Measurements from ENCODE around the gene MYMX.

MYMX gene

GRCh38 chr6:44217332-44218143, 812 bp downstream of the MYMX start:
- Histone ChIP-seq H3K4me2 (ENCODE audit: low read length) (peak overlapping the region; percentile 99), H3K9me2 (replicated peaks; ENCODE audit: control insufficient read depth, low read length) (no peaks in the 10 kb centered on the region), H3K9me3 (ENCODE audit: control insufficient read depth, insufficient read depth, low read length) (no peaks in the 10 kb centered on the region), H4K20me1 (ENCODE audit: control insufficient read depth, insufficient read depth, low read depth, low read length) (no peaks in the 10 kb centered on the region), H3K36me3 (ENCODE audit: control insufficient read depth, low read length) (no peaks in the 10 kb centered on the region), H3K27me3 (ENCODE audit: control insufficient read depth, low read length) (peaks cover 7% of the 10 kb centered on the region; the same call in 1 of the 2 replicates), H3K79me2 (ENCODE audit: control insufficient read depth, low read length) (no peaks in the 10 kb centered on the region), H3K27ac (ENCODE audit: low read depth, low read length) (peak overlapping the region; percentile 83), H3K4me1 (ENCODE audit: control insufficient read depth, low read length) (peaks cover 52% of the 10 kb centered on the region), H3K4me3 (ENCODE audit: low read length) (peak overlapping the region; percentile 74; the same call in 1 of the 2 replicates), H3F3A (ENCODE audit: control insufficient read depth, insufficient read depth) (peaks cover 22% of the 10 kb centered on the region)
- no peak for TF ChIP-seq EZH2phosphoT487 (IDR thresholded peaks at IDR 0.05; ENCODE audit: borderline replicate concordance, low read length)
- TF ChIP-seq, protein P1, sequence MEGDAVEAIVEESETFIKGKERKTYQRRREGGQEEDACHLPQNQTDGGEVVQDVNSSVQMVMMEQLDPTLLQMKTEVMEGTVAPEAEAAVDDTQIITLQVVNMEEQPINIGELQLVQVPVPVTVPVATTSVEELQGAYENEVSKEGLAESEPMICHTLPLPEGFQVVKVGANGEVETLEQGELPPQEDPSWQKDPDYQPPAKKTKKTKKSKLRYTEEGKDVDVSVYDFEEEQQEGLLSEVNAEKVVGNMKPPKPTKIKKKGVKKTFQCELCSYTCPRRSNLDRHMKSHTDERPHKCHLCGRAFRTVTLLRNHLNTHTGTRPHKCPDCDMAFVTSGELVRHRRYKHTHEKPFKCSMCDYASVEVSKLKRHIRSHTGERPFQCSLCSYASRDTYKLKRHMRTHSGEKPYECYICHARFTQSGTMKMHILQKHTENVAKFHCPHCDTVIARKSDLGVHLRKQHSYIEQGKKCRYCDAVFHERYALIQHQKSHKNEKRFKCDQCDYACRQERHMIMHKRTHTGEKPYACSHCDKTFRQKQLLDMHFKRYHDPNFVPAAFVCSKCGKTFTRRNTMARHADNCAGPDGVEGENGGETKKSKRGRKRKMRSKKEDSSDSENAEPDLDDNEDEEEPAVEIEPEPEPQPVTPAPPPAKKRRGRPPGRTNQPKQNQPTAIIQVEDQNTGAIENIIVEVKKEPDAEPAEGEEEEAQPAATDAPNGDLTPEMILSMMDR (IDR thresholded peaks at IDR 0.05; ENCODE audit: low read depth, low read length, poor library complexity, severe bottlenecking): no peak

DNA sequence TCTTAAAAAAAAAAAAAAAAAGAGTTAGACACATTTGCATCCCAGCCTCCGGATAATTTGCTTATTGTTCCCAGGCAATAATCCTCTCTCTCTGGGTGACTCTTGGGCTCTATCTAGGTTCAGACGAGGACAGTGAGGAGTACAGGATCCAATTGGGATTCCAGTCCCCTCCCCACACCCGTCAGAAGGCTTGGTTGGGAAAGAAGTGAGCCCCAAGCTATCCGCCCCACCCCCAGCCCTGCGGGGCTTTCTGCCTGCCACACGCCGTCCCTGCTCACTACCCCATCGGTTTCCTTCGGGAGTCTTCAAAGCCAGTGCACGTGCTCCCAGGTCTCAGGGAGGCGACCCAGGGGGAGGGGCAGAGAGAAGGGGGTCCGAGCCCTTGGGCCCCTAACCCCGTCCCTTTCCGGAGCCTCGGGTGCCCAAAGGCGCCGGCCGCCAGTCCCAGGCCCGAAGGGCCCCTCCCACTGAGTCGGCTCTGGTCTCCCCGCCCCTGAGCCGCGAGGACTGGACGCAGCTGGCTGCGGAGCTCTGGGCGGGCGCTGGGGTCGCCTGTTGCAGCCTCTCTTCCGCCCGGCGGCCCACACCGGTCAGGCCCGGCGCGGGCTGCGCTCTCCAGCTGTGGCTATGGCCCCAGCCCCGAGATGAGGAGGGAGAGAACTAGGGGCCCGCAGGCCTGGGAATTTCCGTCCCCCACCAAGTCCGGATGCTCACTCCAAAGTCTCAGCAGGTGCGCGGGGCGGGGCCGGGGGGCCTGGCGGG, 2.5 kb downstream of the MYMX start:
- Histone ChIP-seq H3K9me2 (replicated peaks; ENCODE audit: control insufficient read depth, low read length) (no peaks in the 10 kb centered on the region), H3K27ac (ENCODE audit: low read depth, low read length) (peak overlapping the region; percentile 83), H3K4me2 (ENCODE audit: low read length) (peak overlapping the region; percentile 99), H3K79me2 (ENCODE audit: control insufficient read depth, low read length) (peaks cover 7% of the 10 kb centered on the region), H3K36me3 (ENCODE audit: control insufficient read depth, low read length) (peaks cover 2% of the 10 kb centered on the region; the same call in 1 of the 2 replicates), H4K20me1 (ENCODE audit: control insufficient read depth, insufficient read depth, low read depth, low read length) (no peaks in the 10 kb centered on the region), H3K4me1 (ENCODE audit: control insufficient read depth, low read length) (peaks cover 60% of the 10 kb centered on the region), H3K9me3 (ENCODE audit: control insufficient read depth, insufficient read depth, low read length) (no peaks in the 10 kb centered on the region), H3F3A (ENCODE audit: control insufficient read depth, insufficient read depth) (peaks cover 22% of the 10 kb centered on the region), H3K27me3 (ENCODE audit: control insufficient read depth, low read length) (peaks cover 3% of the 10 kb centered on the region; the same call in 1 of the 2 replicates), H3K4me3 (ENCODE audit: low read length) (peak overlapping the region; percentile 74)
- TF ChIP-seq, protein P1 (IDR thresholded peaks at IDR 0.05; ENCODE audit: low read depth, low read length, poor library complexity, severe bottlenecking): no peak
- no peak for TF ChIP-seq EZH2phosphoT487 (IDR thresholded peaks at IDR 0.05; ENCODE audit: borderline replicate concordance, low read length)

DNA sequence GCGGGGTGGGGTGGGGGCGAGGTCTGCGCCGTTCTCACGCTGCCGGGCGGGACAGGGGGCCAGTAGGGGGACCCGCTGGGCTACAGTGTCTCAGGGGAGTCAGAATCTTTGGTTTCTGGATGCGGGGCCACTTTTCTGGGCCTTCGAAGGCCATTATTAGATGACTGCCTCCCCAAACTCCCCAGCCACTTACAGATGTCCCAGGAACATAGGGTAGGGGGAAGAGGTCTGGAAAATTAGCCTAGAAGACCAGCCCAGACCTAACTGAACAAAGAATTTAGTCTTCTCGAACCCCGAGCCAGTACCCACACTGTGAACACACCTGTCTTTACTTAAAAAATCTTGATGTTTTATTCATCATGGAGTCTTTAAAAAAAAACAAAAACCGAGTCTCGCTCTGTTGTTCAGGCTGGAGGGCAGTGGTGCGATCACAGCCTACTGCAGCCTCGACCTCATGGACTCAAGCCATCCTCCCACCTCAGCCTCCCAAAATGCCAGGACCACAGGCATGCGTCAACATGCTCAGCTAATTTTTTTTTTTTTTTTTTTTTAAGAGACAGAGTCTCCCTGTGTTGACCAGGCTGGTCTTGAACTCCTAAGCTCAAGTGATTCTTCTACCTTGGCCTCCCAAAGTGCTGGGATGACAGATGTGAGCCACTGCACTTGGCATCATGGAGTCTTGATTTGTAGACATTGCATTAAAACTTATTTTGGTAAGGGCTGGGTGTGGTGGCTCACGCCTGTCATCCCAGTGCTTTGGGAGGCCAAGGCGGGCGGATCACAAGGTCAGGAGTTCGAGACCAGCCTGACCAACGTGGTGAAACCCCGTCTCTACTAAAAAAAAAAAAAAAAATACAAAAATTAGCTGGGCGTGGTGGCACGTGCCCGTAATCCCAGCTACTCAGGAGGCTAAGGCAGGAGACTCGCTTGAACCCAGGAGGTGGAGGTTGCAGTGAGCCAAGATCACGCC, 3.4 kb downstream of the MYMX start:
- Histone ChIP-seq H4K20me1 (ENCODE audit: control insufficient read depth, insufficient read depth, low read depth, low read length) (peaks cover 5% of the 10 kb centered on the region; the same call in 1 of the 2 replicates), H3K27ac (ENCODE audit: low read depth, low read length) (peak overlapping the region; percentile 63), H3K79me2 (ENCODE audit: control insufficient read depth, low read length) (peaks cover 15% of the 10 kb centered on the region), H3K36me3 (ENCODE audit: control insufficient read depth, low read length) (peaks cover 8% of the 10 kb centered on the region; the same call in 1 of the 2 replicates), H3K4me1 (ENCODE audit: control insufficient read depth, low read length) (peaks cover 68% of the 10 kb centered on the region), H3K27me3 (ENCODE audit: control insufficient read depth, low read length) (no peaks in the 10 kb centered on the region), H3K9me3 (ENCODE audit: control insufficient read depth, insufficient read depth, low read length) (no peaks in the 10 kb centered on the region), H3K9me2 (replicated peaks; ENCODE audit: control insufficient read depth, low read length) (no peaks in the 10 kb centered on the region), H3F3A (ENCODE audit: control insufficient read depth, insufficient read depth) (peaks cover 22% of the 10 kb centered on the region), H3K4me3 (ENCODE audit: low read length) (0 out of 2 replicates have a peak overlapping the region, but pooled peaks have one; percentile 12), H3K4me2 (ENCODE audit: low read length) (peak overlapping the region; percentile 99; the same call in 1 of the 2 replicates)
- TF ChIP-seq EZH2phosphoT487 (IDR thresholded peaks at IDR 0.05; ENCODE audit: borderline replicate concordance, low read length): no peak
- TF ChIP-seq, protein P1 (IDR thresholded peaks at IDR 0.05; ENCODE audit: low read depth, low read length, poor library complexity, severe bottlenecking): no peak

Data from DOHH2 (cell line).